Parathyroid adenoma (tissue), 2 donors: ENCODE data around the gene KCNIP3.

Experiments used
- H2AFZ ChIP-seq: fragments of 300-600 bp; sonication (generic); one replicate; pipeline ENCODE4 v1.7.0; 2017; ENCODE audit warnings: antibody characterized with exemption, mild to moderate bottlenecking
- H3K27ac ChIP-seq: fragments of 300-600 bp; sonication (generic); one replicate; pipeline ENCODE4 v1.7.0; 2017
- H3K27me3 ChIP-seq: fragments of 300-600 bp; sonication (generic); one replicate; pipeline ENCODE4 v1.7.0; 2017; ENCODE audit warnings: low read length; ENCODE audit not compliant: control insufficient read depth, insufficient read depth
- H3K36me3 ChIP-seq: fragments of 300-600 bp; sonication (generic); one replicate; pipeline ENCODE4 v1.7.0; 2017; ENCODE audit warnings: low read length; ENCODE audit not compliant: control insufficient read depth, insufficient read depth
- H3K4me1 ChIP-seq: fragments of 300-600 bp; sonication (generic); one replicate; pipeline ENCODE4 v1.7.0; 2017; ENCODE audit warnings: control low read depth
- H3K4me2 ChIP-seq: fragments of 300-600 bp; sonication (generic); one replicate; pipeline ENCODE4 v1.7.0; 2017; ENCODE audit warnings: low read length
- H3K4me3 ChIP-seq: fragments of 300-600 bp; sonication (generic); one replicate; pipeline ENCODE4 v1.7.0; 2017; ENCODE audit warnings: low read depth, low read length
- H3K79me2 ChIP-seq: fragments of 300-600 bp; sonication (generic); one replicate; pipeline ENCODE4 v1.7.0; 2017; ENCODE audit warnings: control low read depth
- H3K9ac ChIP-seq: fragments of 300-600 bp; sonication (generic); one replicate; pipeline ENCODE4 v1.7.0; 2017; ENCODE audit warnings: mild to moderate bottlenecking
- H3K9me3 ChIP-seq: fragments of 300-600 bp; sonication (generic); one replicate; pipeline ENCODE4 v1.7.0; 2017; ENCODE audit warnings: low read length; ENCODE audit not compliant: control insufficient read depth
- TF ChIP-seq, protein P1 (sequence below): fragments of 300-600 bp; sonication (generic); IDR thresholded peaks from one replicate; pipeline ENCODE4 v1.7.0; 2017; ENCODE audit warnings: antibody characterized with exemption, mild to moderate bottlenecking
- donor health status: primary hyperparathyroidism.

The KCNIP3 gene

DNA sequence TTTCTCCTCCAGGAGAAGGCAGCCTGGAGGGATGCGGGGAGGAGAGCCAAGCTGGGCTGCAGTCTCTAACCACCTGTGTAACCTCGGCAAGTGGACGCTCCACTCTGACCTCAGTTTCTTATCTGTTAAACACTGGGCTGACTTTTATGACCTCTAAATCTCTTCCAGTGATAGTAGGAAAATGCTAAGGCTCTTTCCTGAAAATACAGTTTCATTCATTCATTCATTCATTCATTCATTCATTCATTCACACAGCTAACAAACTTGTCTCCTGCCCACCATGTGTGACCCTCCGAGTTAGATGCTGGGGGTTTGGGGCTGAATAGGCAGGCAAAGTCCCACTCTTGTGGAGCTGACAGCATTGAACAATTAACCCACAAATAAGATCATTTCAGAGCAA lies 13.6 kb upstream of the KCNIP3 start:
- H3K9ac ChIP-seq = no peak overlapping the region
- no peak overlapping the region for H3K4me3 ChIP-seq
- H2AFZ ChIP-seq = no peak overlapping the region
- H3K27ac ChIP-seq = no peak overlapping the region
- H3K9me3 ChIP-seq = no peaks in the 10 kb centered on the region
- H3K27me3 ChIP-seq = no peaks in the 10 kb centered on the region
- no peaks in the 10 kb centered on the region for H3K36me3 ChIP-seq
- no peaks in the 10 kb centered on the region for H3K79me2 ChIP-seq
- no peak overlapping the region for H3K4me2 ChIP-seq
- TF ChIP-seq, protein P1, sequence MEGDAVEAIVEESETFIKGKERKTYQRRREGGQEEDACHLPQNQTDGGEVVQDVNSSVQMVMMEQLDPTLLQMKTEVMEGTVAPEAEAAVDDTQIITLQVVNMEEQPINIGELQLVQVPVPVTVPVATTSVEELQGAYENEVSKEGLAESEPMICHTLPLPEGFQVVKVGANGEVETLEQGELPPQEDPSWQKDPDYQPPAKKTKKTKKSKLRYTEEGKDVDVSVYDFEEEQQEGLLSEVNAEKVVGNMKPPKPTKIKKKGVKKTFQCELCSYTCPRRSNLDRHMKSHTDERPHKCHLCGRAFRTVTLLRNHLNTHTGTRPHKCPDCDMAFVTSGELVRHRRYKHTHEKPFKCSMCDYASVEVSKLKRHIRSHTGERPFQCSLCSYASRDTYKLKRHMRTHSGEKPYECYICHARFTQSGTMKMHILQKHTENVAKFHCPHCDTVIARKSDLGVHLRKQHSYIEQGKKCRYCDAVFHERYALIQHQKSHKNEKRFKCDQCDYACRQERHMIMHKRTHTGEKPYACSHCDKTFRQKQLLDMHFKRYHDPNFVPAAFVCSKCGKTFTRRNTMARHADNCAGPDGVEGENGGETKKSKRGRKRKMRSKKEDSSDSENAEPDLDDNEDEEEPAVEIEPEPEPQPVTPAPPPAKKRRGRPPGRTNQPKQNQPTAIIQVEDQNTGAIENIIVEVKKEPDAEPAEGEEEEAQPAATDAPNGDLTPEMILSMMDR = no peak
- no peaks in the 10 kb centered on the region for H3K4me1 ChIP-seq

DNA sequence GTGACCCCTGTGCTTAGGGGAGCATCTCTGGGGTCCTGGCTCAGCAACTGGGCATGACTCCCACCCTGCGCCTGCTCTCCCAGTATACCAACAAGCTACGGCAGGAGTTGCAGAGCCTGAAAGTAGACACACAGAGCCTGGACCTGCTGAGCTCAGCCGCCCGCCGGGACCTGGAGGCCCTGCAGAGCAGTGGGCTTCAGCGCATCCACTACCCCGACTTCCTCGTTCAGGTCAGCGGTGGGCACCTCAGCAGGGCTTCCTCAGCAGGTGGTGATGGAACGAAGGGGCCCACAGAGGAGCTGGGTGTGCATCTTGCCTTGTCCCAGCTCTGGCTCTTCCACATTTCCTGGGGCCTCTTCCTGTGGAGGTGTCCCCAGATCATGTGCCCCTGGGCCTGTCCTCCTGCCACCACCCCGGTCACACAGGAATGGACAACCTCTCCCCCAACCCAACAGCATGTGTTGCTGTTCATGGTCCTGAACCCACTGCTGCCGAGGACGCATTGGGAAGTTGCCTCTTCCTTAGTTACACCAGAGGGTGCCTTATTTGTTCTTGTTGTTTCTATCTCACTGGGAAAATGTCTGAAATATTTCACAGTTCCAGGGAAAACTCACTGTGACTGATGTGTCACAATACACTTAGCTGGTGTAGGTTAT lies 12.1 kb upstream of the KCNIP3 start:
- Histone ChIP-seq H3K27ac (no peak overlapping the region), H3K4me2 (no peak overlapping the region), H3K36me3 (no peaks in the 10 kb centered on the region), H3K4me3 (no peak overlapping the region), H3K79me2 (no peaks in the 10 kb centered on the region), H3K9me3 (no peaks in the 10 kb centered on the region), H2AFZ (no peak overlapping the region), H3K9ac (no peak overlapping the region), H3K27me3 (no peaks in the 10 kb centered on the region), H3K4me1 (no peaks in the 10 kb centered on the region)
- TF ChIP-seq, protein P1 = no peak

DNA sequence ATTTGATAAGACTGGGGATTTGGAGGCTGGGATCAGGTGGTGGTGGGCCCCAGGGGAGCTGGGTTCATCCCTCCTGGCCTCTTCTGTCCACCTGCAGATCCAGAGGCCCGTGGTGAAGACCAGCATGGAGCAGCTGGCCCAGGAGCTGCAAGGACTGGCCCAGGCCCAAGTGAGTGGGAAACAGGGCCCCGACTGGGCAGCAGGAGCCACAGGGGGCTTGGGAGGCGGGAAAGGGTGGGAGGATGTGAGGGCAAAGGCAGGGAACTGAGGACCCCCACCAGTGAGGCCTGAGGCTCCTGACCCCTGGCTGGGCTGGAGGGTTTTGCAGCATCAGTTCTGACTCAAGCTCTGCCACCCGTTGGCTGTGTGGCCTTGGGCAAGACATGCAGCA lies 11.6 kb upstream of the KCNIP3 start:
- no peak overlapping the region for H2AFZ ChIP-seq
- H3K27ac ChIP-seq = no peak overlapping the region
- TF ChIP-seq, protein P1 = no peak
- no peaks in the 10 kb centered on the region for H3K36me3 ChIP-seq
- H3K9me3 ChIP-seq = no peaks in the 10 kb centered on the region
- no peak overlapping the region for H3K4me3 ChIP-seq
- H3K79me2 ChIP-seq = no peaks in the 10 kb centered on the region
- no peak overlapping the region for H3K9ac ChIP-seq
- H3K4me1 ChIP-seq = no peaks in the 10 kb centered on the region
- H3K4me2 ChIP-seq = no peak overlapping the region
- no peaks in the 10 kb centered on the region for H3K27me3 ChIP-seq

DNA sequence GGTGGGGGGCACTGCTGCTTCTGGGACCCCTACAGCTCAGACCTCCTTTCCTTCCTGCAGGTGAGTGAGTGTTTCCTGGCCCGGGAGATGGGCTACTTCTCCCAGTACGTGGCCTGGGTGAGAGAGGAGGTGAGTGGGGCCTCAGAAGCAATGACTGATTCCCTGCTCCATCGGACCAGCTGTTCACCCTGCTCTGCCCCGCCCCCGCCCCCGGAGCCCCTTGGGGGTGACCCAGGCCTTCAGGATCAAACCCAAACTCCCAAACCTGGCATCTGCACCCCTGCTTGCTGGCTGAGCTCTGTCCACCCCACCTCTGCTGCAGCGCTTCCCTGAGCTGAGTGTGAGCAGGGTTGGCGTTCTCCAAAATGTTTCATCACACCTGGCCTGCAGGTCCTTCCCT lies 9.8 kb upstream of the KCNIP3 start:
- Histone ChIP-seq H3K4me3 (no peak overlapping the region), H3K4me2 (no peak overlapping the region), H3K9ac (no peak overlapping the region), H3K79me2 (no peaks in the 10 kb centered on the region), H3K4me1 (no peaks in the 10 kb centered on the region), H3K9me3 (no peaks in the 10 kb centered on the region), H2AFZ (no peak overlapping the region), H3K27ac (no peak overlapping the region), H3K27me3 (no peaks in the 10 kb centered on the region), H3K36me3 (no peaks in the 10 kb centered on the region)
- TF ChIP-seq, protein P1 = no peak

DNA sequence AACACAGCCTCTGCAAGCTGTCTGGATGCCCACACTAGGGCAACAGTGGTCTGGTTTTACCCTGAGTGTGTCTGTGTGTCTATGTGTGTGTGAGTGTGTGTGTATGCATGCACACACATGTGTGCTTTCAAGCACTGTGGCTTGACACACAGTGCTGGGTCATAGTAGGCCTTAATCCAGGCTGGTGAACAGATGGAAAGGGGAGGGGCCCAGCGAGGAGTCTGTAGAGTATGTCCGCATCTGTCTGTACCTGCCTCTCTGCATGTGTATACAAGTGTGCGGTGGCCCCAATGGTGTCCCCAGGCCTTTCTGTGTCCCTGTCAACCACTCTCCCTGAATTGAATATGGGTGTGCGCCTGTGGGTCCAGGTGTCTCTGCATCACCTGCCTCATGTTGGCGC lies 9.3 kb upstream of the KCNIP3 start:
- no peak overlapping the region for H3K9ac ChIP-seq
- no peak overlapping the region for H3K4me3 ChIP-seq
- no peaks in the 10 kb centered on the region for H3K36me3 ChIP-seq
- H3K79me2 ChIP-seq = no peaks in the 10 kb centered on the region
- H3K27ac ChIP-seq = no peak overlapping the region
- no peak overlapping the region for H3K4me2 ChIP-seq
- TF ChIP-seq, protein P1 = no peak
- H3K9me3 ChIP-seq = no peaks in the 10 kb centered on the region
- no peaks in the 10 kb centered on the region for H3K4me1 ChIP-seq
- H3K27me3 ChIP-seq = no peaks in the 10 kb centered on the region
- no peak overlapping the region for H2AFZ ChIP-seq
